AG08395 (cell line): ENCODE data around the gene FBLIM1.
"Not testable (repeated sequence)": the region's sequence is repeated elsewhere in the genome, so short reads cannot be mapped to it uniquely, and the experiment has no call there.

Experiments used
- DNase-seq: peaks from one replicate; pipeline ENCODE4 v3.0.0; 2012; ENCODE audit warnings: mixed read lengths, low spot score

Gene FBLIM1

GRCh38 chr1:15810073-15810472 lies 51.5 kb downstream of the FBLIM1 start:
- no peak for DNase-seq

GRCh38 chr1:15816674-15817073 lies 58.1 kb downstream of the FBLIM1 start:
- no peak for DNase-seq

- peak; percentile 38 for DNase-seq
Measured at GRCh38 chr1:15820478-15820877, 61.9 kb downstream of the FBLIM1 start.

GRCh38 chr1:15825800-15826199 lies 67.2 kb downstream of the FBLIM1 start:
- no peak for DNase-seq

GRCh38 chr1:15826810-15827507 lies 68.4 kb downstream of the FBLIM1 start:
- no peak for DNase-seq

GRCh38 chr1:15827567-15827966 lies 69.0 kb downstream of the FBLIM1 start:
- not testable (repeated sequence) for DNase-seq

GRCh38 chr1:15828931-15829330 lies 70.3 kb downstream of the FBLIM1 start:
- not testable (repeated sequence) for DNase-seq

GRCh38 chr1:15830258-15830657 lies 71.7 kb downstream of the FBLIM1 start:
- DNase-seq, result no peak

GRCh38 chr1:15833069-15833679 lies 74.6 kb downstream of the FBLIM1 start:
- peak; percentile 42 for DNase-seq

GRCh38 chr1:15833842-15834405 lies 75.3 kb downstream of the FBLIM1 start:
- no peak for DNase-seq

- peak; percentile 86 for DNase-seq
Measured at GRCh38 chr1:15834406-15835204, 76.0 kb downstream of the FBLIM1 start.

GRCh38 chr1:15835205-15835740 lies 76.7 kb downstream of the FBLIM1 start:
- no peak for DNase-seq

- peak; percentile 97 for DNase-seq
Measured at GRCh38 chr1:15835741-15836510, 77.3 kb downstream of the FBLIM1 start.
